ENCODE data around the gene SH3GL1. TPM values are rescaled to one million over a fixed set of nuclear protein-coding genes. Genes with fewer than 3 reads are reported as not detected.

The SH3GL1 gene
- total RNA-seq, 3 donors from 2014 or later, result 25.6 to 52.5 (median 33.8) TPM

DNA sequence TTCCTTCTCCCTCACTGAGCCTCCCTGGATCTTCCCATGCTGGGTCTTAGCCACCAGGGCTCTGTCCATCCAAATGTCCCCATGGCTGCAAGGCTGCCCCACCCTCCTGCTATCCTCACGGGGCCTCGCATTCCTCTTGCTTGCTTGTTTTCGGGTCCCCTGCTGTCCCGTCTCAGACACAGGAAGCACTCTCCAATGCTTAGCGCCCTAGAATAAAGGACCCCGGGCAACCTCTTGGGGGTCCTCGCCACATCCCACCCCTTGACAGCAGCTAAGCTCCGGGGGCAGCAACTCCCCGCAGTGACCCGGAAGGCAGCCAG is 23.7 kb downstream of the SH3GL1 start:
- Histone ChIP-seq H3K27me3 (no peaks in the 10 kb centered on the region), H3K4me1 (peaks cover 33 to 68% of the 10 kb centered on the region in 2 donors), H3K9me3 (no peaks in the 10 kb centered on the region), H3K36me3 (no peaks in the 10 kb centered on the region), H3K27ac (peak overlapping the region; percentile 80 to 88), H3K4me3 (no peak overlapping the region)
- DNase-seq (ENCODE audit: low spot score in 2 of 2), result no peak
- no peak for TF ChIP-seq POLR2A (IDR thresholded peaks at IDR 0.05)
- no peak for TF ChIP-seq POLR2AphosphoS5 (IDR thresholded peaks at IDR 0.05)
- TF ChIP-seq, protein P1, sequence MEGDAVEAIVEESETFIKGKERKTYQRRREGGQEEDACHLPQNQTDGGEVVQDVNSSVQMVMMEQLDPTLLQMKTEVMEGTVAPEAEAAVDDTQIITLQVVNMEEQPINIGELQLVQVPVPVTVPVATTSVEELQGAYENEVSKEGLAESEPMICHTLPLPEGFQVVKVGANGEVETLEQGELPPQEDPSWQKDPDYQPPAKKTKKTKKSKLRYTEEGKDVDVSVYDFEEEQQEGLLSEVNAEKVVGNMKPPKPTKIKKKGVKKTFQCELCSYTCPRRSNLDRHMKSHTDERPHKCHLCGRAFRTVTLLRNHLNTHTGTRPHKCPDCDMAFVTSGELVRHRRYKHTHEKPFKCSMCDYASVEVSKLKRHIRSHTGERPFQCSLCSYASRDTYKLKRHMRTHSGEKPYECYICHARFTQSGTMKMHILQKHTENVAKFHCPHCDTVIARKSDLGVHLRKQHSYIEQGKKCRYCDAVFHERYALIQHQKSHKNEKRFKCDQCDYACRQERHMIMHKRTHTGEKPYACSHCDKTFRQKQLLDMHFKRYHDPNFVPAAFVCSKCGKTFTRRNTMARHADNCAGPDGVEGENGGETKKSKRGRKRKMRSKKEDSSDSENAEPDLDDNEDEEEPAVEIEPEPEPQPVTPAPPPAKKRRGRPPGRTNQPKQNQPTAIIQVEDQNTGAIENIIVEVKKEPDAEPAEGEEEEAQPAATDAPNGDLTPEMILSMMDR (IDR thresholded peaks at IDR 0.05), result no peak
- intact Hi-C loops (cut with DNase I; ENCODE audit: low total_unique reads), result no loop called here

DNA sequence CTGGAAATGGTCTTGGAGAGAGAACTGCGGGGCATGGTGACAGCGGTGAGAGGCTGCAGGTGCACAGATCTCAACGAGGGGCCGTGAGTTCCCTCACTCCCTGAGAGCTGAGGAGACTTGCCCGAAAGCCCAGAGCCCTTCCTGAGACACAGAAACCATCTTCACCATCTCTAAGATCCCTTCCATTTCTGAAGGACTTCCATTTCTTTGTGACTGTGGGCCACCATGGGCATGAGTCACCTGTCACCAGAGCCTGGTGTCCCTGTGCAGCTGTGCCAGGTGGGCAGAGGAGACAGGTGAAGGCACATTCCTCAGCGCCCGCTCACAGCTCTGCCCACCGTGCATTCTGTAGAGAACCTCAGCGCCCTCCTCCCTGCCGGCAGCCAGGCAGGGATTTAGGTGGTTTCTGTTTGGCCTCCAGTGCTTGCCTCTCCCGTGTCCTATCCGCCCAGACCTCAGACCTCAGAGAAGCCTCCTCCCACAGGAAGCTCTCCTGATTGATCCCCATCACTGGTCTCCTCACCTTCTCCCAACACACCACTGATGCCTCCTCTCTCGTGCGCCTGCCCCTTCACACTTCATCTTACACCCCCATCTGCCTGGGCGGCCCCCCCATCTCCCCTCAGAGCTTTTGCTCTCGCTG is 24.2 kb downstream of the SH3GL1 start:
- TF ChIP-seq POLR2A (IDR thresholded peaks at IDR 0.05) (no peak), POLR2AphosphoS5 (IDR thresholded peaks at IDR 0.05) (no peak)
- TF ChIP-seq, protein P1 (IDR thresholded peaks at IDR 0.05), result no peak
- Histone ChIP-seq H3K4me3 (no peak overlapping the region), H3K36me3 (no peaks in the 10 kb centered on the region), H3K4me1 (peaks cover 33 to 73% of the 10 kb centered on the region in 2 donors), H3K27me3 (no peaks in the 10 kb centered on the region), H3K27ac (peak overlapping the region; percentile 80 to 88), H3K9me3 (no peaks in the 10 kb centered on the region)
- intact Hi-C loops (cut with DNase I; ENCODE audit: low total_unique reads), result no loop called here
- DNase-seq (ENCODE audit: low spot score in 2 of 2), result no peak

DNA sequence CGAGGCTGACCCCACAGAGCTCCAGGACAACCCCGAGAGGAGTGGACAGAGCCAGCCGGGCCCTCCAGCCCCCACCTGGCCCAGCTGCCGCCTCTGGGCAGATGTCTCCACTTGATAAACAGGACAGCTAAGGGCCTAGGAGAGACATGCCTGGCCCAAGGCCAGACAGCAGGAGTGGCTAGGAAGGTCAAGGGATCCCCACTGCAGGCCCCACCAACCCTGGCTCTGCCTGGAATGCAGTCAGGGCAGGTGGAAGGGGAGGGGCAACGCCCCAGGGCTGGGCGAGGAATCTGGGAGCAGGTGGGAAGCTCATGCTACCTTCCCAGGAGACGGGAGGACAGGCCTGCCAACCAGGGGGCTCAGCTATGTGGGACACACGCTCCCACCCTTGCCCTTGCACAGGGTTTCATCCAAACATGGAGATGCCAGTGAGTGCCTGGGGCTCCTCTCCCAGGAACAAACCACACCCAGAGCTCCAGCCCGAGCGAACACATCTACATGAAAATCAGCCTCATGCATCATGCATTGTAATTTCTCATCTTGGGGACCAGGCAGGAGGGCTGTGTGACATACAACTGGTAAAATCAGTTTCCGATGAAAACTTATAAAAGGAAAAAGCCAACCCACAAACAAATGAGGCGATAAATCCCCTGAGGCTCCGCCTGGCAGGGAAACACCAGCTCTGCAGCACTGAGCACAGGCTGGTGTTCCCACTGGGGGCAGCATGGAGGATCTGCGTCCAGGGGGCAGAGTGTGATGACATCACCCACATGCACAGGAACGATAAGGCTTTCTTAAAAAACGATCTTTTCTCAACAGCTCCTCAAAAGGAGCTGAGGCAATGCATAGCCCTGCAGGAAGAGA is 25.0 kb downstream of the SH3GL1 start:
- intact Hi-C loops (cut with DNase I; ENCODE audit: low total_unique reads), result no loop called here
- peaks cover 32 to 80% of the 10 kb centered on the region in 2 donors for H3K4me1 ChIP-seq
- peak overlapping the region in 1 of 3 donors; percentile 26 for H3K4me3 ChIP-seq
- H3K36me3 ChIP-seq, result no peaks in the 10 kb centered on the region
- TF ChIP-seq POLR2A (IDR thresholded peaks at IDR 0.05) (no peak), POLR2AphosphoS5 (IDR thresholded peaks at IDR 0.05) (no peak)
- TF ChIP-seq, protein P1 (IDR thresholded peaks at IDR 0.05), result no peak
- no peaks in the 10 kb centered on the region for H3K27me3 ChIP-seq
- peak in 1 of 2 donors; percentile 77 for DNase-seq (ENCODE audit: low spot score in 2 of 2)
- H3K27ac ChIP-seq, result peak overlapping the region; percentile 88 to 93
- H3K9me3 ChIP-seq, result no peaks in the 10 kb centered on the region

DNA sequence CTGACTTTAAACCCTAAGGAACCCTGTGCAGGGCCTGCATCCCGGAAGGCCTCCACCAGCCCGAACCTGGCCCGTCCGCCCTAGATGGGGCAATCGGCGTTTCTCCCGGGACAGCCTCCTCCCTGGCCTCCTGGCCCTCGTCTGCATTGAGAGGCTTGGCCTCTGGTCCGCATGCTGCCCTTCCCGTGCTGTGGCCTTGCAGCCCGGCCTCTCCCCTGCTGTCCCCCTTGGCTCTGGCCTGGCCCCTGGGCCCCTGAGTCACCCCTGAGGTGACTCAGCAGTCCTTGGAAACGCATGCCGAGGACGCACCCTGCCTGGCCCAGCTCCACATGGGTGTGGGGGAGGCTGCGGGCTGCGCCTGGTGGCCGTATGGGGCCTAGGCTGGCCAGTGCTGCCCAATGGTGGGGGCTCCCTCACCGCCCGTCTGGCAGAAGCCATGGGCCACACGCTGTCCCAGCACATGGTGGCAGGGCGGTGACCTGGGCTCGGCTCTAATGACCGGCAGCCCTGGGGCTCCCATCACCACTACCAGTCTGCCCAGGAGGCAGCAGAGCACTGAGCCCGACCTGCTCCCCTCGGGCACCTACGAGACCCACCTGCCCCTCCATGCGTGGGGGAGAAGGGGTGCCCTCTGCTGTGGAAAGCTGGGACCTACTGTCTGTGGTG is 25.7 kb downstream of the SH3GL1 start:
- Histone ChIP-seq H3K27ac (peak overlapping the region; percentile 88 to 93), H3K27me3 (no peaks in the 10 kb centered on the region), H3K9me3 (no peaks in the 10 kb centered on the region), H3K4me1 (peaks cover 34 to 83% of the 10 kb centered on the region in 2 donors), H3K4me3 (peak overlapping the region in 1 of 3 donors; percentile 26), H3K36me3 (no peaks in the 10 kb centered on the region)
- no peak for DNase-seq (ENCODE audit: low spot score in 2 of 2)
- TF ChIP-seq, protein P1 (IDR thresholded peaks at IDR 0.05), result no peak
- TF ChIP-seq POLR2AphosphoS5 (IDR thresholded peaks at IDR 0.05) (peak in 2 of 3 donors; percentile 43 to 88), POLR2A (IDR thresholded peaks at IDR 0.05) (no peak)
- intact Hi-C loops (cut with DNase I; ENCODE audit: low total_unique reads), result no loop called here

Data from breast epithelium (tissue), 4 donors.